Endothelial cell of umbilical vein (primary cell): ENCODE measurements around the gene SIGLEC10. TPM values are rescaled to one million over a fixed set of nuclear protein-coding genes. Genes with fewer than 3 reads are reported as not detected.

Experiments
- BruUV-seq: library from RNA; stranded (reverse); fragments of 400-500 nt; replicated peaks from 2 replicates; lab custom pipeline; 2021; lab: Mats Ljungman, UMichigan
- CTCF ChIA-PET: fragments of 300-600, 350-600 bp; sonication (Branson Sonifier 250); formaldehyde crosslinking; loops from one replicate; lab custom pipeline; 2021; ENCODE audit warnings: antibody characterized with exemption, inconsistent platforms; lab: Charles Lee
- POLR2A ChIA-PET: fragments of 300-600, 350-600 bp; sonication (Branson Sonifier 250); formaldehyde crosslinking; loops from one replicate; lab custom pipeline; 2021; ENCODE audit warnings: antibody characterized with exemption, inconsistent platforms; lab: Charles Lee
- DNase-seq: peaks from one replicate; pipeline ENCODE4 v3.0.0-alpha.2; 2011; ENCODE audit warnings: low read depth, low spot score
- FAIRE-seq: peaks from 2 replicates; lab custom pipeline; 2011; peaks lifted over from hg19 to GRCh38; lab: Jason Lieb, UNC
- H2AFZ ChIP-seq: 2 replicates; pipeline ENCODE4 v1.6.0; 2012; ENCODE audit warnings: low read depth, low read length, control low read depth, inconsistent platforms
- H3K27ac ChIP-seq: 2 replicates; pipeline ENCODE4 v1.5.1; 2011; ENCODE audit warnings: low read depth, mild to moderate bottlenecking, control low read depth, low read length, moderate library complexity; ENCODE audit not compliant: insufficient read depth
- H3K27me3 ChIP-seq, 2 experiments: 2 replicates each; pipeline versions ENCODE4 v1.6.0 to v1.6.1; 2011; ENCODE audit warnings: low read length in 2 of 2, mixed read lengths in 1 of 2; ENCODE audit not compliant: control insufficient read depth in 2 of 2, insufficient read depth in 2 of 2
- H3K36me3 ChIP-seq, 2 experiments: 2 replicates in 1 of 2; 3 replicates in 1 of 2; pipeline ENCODE4 v1.5.1; 2011; ENCODE audit warnings: low read length in 2 of 2, mild to moderate bottlenecking in 1 of 2, moderate library complexity in 1 of 2; ENCODE audit not compliant: control insufficient read depth in 2 of 2, insufficient read depth in 2 of 2; ENCODE audit errors: extremely low read depth in 1 of 2
- H3K4me1 ChIP-seq: 3 replicates; pipeline ENCODE4 v1.5.1; 2011; ENCODE audit warnings: mild to moderate bottlenecking, low read length; ENCODE audit not compliant: control insufficient read depth, insufficient read depth; ENCODE audit errors: extremely low read depth
- H3K4me2 ChIP-seq: 2 replicates; pipeline ENCODE4 v1.6.1; 2011; ENCODE audit warnings: low read length, control low read depth, mixed read lengths; ENCODE audit not compliant: insufficient read depth
- H3K4me3 ChIP-seq, 3 experiments: fragments of 200-600 bp in 1 of 3; sonication (generic), shearing (Covaris generic) in 1 of 3; replicated peaks in 1 of 3; 2 replicates each; pipeline ENCODE4 v1.5.1; 2011 to 2016; ENCODE audit warnings: control low read depth in 3 of 3, low read length in 3 of 3, mild to moderate bottlenecking in 2 of 3, inconsistent platforms in 1 of 3, low read depth in 1 of 3, moderate library complexity in 1 of 3; ENCODE audit not compliant: insufficient read depth in 1 of 3
- H3K79me2 ChIP-seq: 2 replicates; pipeline ENCODE4 v1.6.0; 2012; ENCODE audit warnings: low read length, inconsistent platforms; ENCODE audit not compliant: control insufficient read depth, insufficient read depth
- H3K9ac ChIP-seq: replicated peaks from 2 replicates; pipeline ENCODE3; 2011; ENCODE audit warnings: low read length, control low read depth; ENCODE audit not compliant: insufficient read depth; ENCODE audit errors: extremely low read depth
- H3K9me1 ChIP-seq: replicated peaks from 3 replicates; pipeline ENCODE4 v1.6.0; 2011; ENCODE audit warnings: mild to moderate bottlenecking, low read length; ENCODE audit not compliant: control insufficient read depth, insufficient read depth; ENCODE audit errors: extremely low read depth
- H3K9me3 ChIP-seq: replicated peaks from 2 replicates; pipeline ENCODE4 v1.5.1; 2012; ENCODE audit warnings: low read length, inconsistent platforms; ENCODE audit not compliant: control insufficient read depth, insufficient read depth
- H4K20me1 ChIP-seq: replicated peaks from 2 replicates; pipeline ENCODE3; 2011; ENCODE audit warnings: mild to moderate bottlenecking, low read length; ENCODE audit not compliant: control insufficient read depth, insufficient read depth; ENCODE audit errors: extremely low read depth
- CTCF ChIP-seq, 2 donors: IDR thresholded peaks; 1 replicate in 1 of 2; 2 replicates in 1 of 2; pipeline ENCODE4 v1.5.1; 2011; ENCODE audit warnings: low read length in 2 of 2, mild to moderate bottlenecking in 2 of 2, moderate library complexity in 2 of 2, control low read depth in 1 of 2, inconsistent platforms in 1 of 2, low read depth in 1 of 2; ENCODE audit not compliant: insufficient read depth in 1 of 2; ENCODE audit errors: extremely low read depth in 1 of 2
- EZH2 ChIP-seq: IDR thresholded peaks from 2 replicates; pipeline ENCODE4 v1.6.1; 2012; ENCODE audit warnings: borderline replicate concordance, low read depth, mild to moderate bottlenecking, moderate library complexity, low read length, inconsistent platforms; ENCODE audit not compliant: severe bottlenecking
- FOS ChIP-seq: IDR thresholded peaks from 2 replicates; pipeline ENCODE4 v1.6.1; 2011; ENCODE audit warnings: mild to moderate bottlenecking, low read length, moderate library complexity, borderline replicate concordance; ENCODE audit not compliant: insufficient read depth
- GATA2 ChIP-seq: IDR thresholded peaks from 2 replicates; pipeline ENCODE4 v1.7.0; 2011; ENCODE audit warnings: low read depth, mild to moderate bottlenecking, moderate library complexity, mixed read lengths, low read length; ENCODE audit not compliant: insufficient read length, insufficient read depth
- JUN ChIP-seq: IDR thresholded peaks from 2 replicates; pipeline ENCODE4 v1.6.1; 2011; ENCODE audit warnings: borderline replicate concordance, low read depth; ENCODE audit not compliant: insufficient read length, insufficient read depth
- MAX ChIP-seq: IDR thresholded peaks from 2 replicates; pipeline ENCODE4 v1.6.1; 2011; ENCODE audit not compliant: insufficient read depth, insufficient read length
- MYC ChIP-seq: IDR thresholded peaks from one replicate; pipeline ENCODE4 v1.6.1; 2011; ENCODE audit warnings: mild to moderate bottlenecking, low read depth, low read length
- POLR2A ChIP-seq: IDR thresholded peaks from 2 replicates; pipeline ENCODE4 v1.6.1; 2012; ENCODE audit warnings: low read depth, mild to moderate bottlenecking, control low read depth, low read length
- POLR2AphosphoS5 ChIP-seq: IDR thresholded peaks from 2 replicates; pipeline ENCODE4 v1.6.1; 2012; ENCODE audit warnings: low read depth, mild to moderate bottlenecking, control low read depth, low read length, moderate library complexity; ENCODE audit not compliant: insufficient read depth
- dilution Hi-C: fragments of 300-500 bp; cut with MboI; formaldehyde crosslinking; loops from one replicate; pipeline ENCODE4 v1.15.0; 2019; ENCODE audit warnings: low sequenced_read_pairs; ENCODE audit not compliant: extremely low pct_ligation_motif_present
- intact Hi-C: fragments of 100-400 bp; cut with micrococcal nuclease; formaldehyde crosslinking; loops from one replicate; pipeline ENCODE4 v1.10.0; 2022
- polyA plus RNA-seq, 4 experiments: library from polyadenylated mRNA; depleted of rRNA in 3 of 4; stranded (reverse) in 3 of 4; unstranded in 1 of 4; fragments of >200 nt; gene quantifications; 2 replicates each; pipeline versions ENCODE4 v1.2.1 to v1.2.3, GENCODE V29; 2011 to 2012; ENCODE audit warnings: missing spikeins in 1 of 4
- total RNA-seq: library from RNA; stranded (reverse); gene quantifications from 2 replicates; pipeline ENCODE4 v1.2.3, GENCODE V29; 2021

Gene SIGLEC10
- total and polyA plus RNA-seq, 2 donors (not counting 3 experiments of a cell fraction or from before 2014, with no cell fraction given): not detected

- no peaks in the 10 kb centered on the region for H3K36me3 ChIP-seq
- intact Hi-C loops: loop anchor here (5.0 kb wide), 1 partner anchor 41 kb away; no protein-coding TSS in a partner anchor
- peak within 1 kb of the TSS; percentile 6 to 53 (median 50) for H3K4me3 ChIP-seq
- no peaks in the 10 kb centered on the region for H4K20me1 ChIP-seq
- POLR2A ChIA-PET: interaction anchor here (1.7 kb wide), 1 partner anchor 29 kb away, joined by 8 read pairs; no protein-coding TSS in a partner anchor
- H3K79me2 ChIP-seq: peaks cover 5% of the 10 kb centered on the region
- peaks cover 11% of the 10 kb centered on the region for H3K4me1 ChIP-seq
- no peaks in the 10 kb centered on the region for H3K9me1 ChIP-seq
- DNase-seq (no peak), FAIRE-seq (no peak)
- TF ChIP-seq POLR2AphosphoS5 (no peak), EZH2 (no peak), MYC (no peak), POLR2A (no peak), JUN (no peak), GATA2 (no peak), FOS (no peak), CTCF (IDR thresholded peaks at IDR 0.05; ENCODE audit: extremely low read depth in 1 of 2, insufficient read depth in 1 of 2, low read depth in 1 of 2, low read length in 2 of 2) (no peak), MAX (no peak)
- no TSS peak for BruUV-seq
- no peaks in the 10 kb centered on the region for H3K27me3 ChIP-seq
- peak within 1 kb of the TSS; percentile 28 for H3K9ac ChIP-seq
- H2AFZ ChIP-seq: peak within 1 kb of the TSS; percentile 64
- no peaks in the 10 kb centered on the region for H3K9me3 ChIP-seq
- CTCF ChIA-PET: interaction anchor here (0.7 to 1.8 kb wide), 2 partner anchors 13 to 29 kb away, joined by 3 to 23 read pairs; no protein-coding TSS in a partner anchor
- peak within 1 kb of the TSS; percentile 59 for H3K4me2 ChIP-seq
- dilution Hi-C loops: no loop called here
- peak within 1 kb of the TSS; percentile 19 for H3K27ac ChIP-seq
Measured at GRCh38 chr19:51368366-51369282, 48.8 kb downstream of the SIGLEC10 start, which contains the start of gene CLDND2. Gene CLDND2 (minus strand): TSS chr19:51369003. CDS start chr19:51368577, 426 bp downstream.
